ENCODE results near the gene ELFN1.

ELFN1 gene

DNA sequence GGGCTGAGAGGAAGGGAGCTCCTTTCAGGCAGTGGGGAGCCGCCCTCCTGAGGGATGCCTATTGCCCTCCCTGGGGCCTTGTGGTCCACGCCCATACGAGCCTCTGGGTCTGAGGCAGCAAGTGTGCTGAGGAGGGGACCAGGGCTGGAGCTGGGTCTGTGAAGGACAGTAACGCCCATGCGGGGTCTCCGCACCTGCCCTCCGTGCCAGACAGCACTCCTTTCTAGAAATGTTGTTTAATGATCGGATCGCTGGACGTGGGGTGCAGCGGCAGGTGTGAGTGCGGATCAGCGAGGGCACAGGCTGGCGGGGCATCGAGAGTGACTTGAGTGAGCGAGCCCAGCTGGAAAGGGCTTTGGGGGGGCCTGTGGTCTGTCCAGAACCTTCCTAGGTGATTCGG, 70.1 kb downstream of the ELFN1 start:
- DNase-seq (ENCODE audit: low read depth in 2 of 3, low spot score in 1 of 3): no peak

DNA sequence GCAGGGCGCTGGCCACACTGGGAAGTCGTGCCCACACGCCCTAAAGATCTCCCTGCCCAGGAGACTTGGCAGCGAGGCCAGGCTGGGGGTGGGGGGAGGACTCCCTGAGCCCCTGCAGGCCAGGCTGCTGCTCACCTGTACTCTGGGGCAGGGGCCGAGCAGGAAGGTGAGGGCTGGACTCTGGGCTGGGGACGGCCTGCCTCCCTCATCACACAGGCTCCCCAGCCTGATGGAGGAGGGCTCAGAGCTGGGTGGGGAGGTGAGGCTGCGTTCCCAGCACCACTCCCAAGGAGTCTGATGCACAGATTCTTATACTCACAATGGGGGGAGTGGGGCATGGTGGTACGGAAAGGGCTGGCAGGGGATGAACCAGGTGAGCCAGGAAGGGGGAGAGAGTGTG, 71.2 kb downstream of the ELFN1 start:
- DNase-seq (ENCODE audit: low read depth in 2 of 3, low spot score in 1 of 3): no peak

- DNase-seq (ENCODE audit: low read depth in 2 of 3, low spot score in 1 of 3): no peak
These were observed 71.9 kb downstream of the ELFN1 start for GRCh38 chr7:1741751-1742554.

- DNase-seq (ENCODE audit: low read depth in 2 of 3, low spot score in 1 of 3): peak in 1 of 3 donors; percentile 12
These were observed 72.7 kb downstream of the ELFN1 start for GRCh38 chr7:1742555-1743303.

DNA sequence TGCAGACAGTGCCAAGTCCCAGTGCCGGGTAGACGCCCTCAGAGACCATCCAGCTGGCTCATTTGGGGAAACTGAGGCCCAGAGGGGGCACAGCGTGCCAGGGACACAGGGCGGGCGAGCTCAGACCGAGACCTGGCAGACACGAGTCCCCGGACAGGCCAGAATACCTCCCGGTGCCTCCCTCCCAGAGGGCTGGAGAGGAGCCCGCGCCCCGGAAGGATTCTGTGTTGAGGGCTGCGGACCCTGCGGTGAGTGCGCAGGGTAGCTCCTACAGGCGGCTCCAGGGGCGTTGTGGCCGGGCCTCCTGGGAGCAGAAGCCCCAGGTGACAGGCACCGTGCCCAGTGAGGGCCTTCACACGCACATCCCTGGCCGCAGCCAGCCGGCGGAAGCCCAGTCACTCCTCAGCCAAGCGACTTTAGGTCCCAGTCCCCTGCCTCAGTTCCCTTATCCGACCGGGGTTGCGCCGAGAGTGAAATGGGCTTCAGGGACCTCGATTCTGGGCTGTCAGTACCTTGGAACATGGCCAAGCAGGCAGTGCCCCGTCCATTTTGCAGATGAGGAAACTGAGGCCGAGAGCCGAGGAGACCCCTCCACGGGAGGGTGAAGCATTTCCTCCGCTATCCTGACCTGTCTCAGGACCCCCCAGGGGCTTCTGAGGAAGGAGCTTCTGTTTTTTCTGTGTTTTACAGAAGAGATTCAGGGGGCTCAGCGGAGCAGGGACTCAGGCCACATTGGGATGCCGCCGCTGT, 73.6 kb downstream of the ELFN1 start:
- no peak for DNase-seq (ENCODE audit: low read depth in 2 of 3, low spot score in 1 of 3)

DNA sequence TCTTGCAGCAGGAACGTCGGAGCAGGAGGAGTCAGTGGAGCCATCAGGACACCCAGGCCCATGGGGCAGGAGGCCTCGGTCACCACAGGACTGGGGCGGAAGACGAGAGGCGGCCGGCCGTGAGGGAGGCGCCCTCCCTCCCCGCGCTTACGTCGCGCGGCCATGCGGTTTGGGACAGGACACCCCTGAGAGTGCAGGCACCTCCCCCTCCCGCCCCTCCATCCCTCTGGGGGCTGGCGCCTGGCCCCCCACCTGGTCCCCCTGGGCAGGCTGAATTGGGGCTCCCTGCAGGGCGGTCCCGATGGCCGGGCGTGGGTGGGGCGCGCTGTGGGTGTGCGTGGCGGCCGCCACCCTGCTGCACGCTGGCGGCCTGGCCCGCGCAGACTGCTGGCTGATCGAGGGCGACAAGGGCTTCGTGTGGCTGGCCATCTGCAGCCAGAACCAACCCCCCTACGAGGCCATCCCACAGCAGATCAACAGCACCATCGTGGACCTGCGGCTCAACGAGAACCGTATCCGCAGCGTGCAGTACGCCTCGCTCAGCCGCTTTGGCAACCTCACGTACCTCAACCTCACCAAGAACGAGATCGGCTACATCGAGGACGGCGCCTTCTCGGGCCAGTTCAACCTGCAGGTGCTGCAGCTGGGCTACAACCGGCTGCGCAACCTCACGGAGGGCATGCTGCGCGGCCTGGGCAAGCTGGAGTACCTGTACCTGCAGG, 74.4 kb downstream of the ELFN1 start:
- DNase-seq (ENCODE audit: low read depth in 2 of 3, low spot score in 1 of 3): no peak

DNA sequence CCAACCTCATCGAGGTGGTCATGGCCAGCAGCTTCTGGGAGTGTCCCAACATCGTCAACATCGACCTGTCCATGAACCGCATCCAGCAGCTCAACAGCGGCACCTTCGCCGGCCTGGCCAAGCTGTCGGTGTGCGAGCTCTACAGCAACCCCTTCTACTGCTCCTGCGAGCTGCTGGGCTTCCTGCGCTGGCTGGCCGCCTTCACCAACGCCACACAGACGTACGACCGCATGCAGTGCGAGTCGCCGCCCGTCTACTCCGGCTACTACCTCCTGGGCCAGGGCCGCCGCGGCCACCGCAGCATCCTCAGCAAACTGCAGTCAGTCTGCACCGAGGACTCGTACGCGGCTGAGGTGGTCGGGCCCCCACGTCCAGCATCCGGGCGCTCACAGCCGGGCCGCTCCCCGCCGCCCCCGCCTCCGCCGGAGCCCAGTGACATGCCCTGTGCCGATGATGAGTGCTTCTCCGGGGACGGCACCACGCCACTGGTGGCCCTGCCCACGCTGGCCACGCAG, 75.0 kb downstream of the ELFN1 start:
- no peak for DNase-seq (ENCODE audit: low read depth in 2 of 3, low spot score in 1 of 3)

DNA sequence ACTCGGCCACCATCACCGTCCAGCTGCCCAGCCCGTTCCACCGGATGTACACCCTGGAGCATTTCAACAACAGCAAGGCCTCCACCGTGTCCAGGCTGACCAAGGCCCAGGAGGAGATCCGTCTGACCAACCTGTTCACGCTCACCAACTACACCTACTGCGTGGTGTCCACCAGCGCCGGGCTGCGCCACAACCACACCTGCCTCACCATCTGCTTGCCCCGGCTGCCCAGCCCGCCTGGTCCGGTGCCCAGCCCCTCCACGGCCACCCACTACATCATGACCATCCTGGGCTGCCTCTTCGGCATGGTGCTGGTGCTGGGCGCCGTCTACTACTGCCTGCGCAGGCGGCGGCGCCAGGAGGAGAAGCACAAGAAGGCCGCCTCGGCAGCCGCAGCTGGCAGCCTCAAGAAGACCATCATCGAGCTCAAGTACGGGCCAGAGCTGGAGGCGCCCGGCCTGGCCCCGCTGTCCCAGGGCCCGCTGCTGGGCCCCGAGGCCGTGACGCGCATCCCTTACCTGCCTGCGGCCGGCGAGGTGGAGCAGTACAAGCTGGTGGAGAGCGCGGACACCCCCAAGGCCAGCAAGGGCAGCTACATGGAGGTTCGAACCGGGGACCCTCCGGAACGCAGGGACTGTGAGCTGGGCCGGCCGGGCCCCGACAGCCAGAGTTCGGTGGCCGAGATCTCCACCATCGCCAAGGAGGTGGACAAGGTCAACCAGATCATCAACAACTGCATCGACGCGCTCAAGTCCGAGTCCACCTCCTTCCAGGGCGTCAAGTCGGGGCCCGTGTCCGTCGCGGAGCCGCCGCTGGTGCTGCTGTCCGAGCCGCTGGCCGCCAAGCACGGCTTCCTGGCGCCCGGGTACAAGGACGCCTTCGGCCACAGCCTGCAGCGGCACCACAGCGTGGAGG, 75.8 kb downstream of the ELFN1 start:
- no peak for DNase-seq (ENCODE audit: low read depth in 2 of 3, low spot score in 1 of 3)

GRCh38 chr7:1746491-1746975, 76.5 kb downstream of the ELFN1 start:
- no peak for DNase-seq (ENCODE audit: low read depth in 2 of 3, low spot score in 1 of 3)

DNA sequence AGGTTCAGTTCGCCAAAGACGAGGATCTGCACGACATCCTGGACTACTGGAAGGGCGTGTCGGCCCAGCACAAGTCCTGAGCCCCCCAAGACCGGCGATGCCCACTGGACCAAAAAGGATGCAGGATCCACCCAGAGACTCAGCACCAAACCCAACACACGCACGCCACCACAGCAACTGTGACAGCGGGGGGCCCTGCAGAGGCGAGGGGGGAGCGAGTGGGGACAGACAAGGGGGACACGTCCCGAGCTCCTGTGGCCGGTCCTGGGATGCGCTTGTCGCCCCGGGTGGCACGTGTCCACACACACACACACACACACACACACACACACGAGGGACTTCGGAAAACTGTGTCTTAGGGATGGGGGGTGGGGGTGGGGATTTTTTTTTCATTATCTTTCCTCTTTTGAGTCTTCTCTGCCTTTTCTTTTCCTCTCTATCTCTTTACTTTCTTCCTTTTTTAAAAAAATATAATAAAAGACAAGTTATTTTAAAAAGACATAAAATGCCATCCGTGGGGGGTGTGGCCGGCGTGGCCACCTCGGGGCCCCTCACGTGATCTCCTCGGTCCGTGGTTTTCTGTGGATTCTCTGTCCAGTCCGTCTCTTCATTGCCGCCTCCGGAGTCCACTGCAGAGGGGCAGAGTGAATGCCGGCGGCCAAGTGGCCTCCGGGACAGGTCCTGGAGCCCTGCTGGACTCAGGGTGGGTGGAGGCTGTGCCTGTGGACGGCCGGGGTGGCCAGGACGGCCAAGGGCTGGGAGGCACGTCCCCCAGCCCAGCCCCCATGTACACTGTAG, 77.1 kb downstream of the ELFN1 start:
- DNase-seq (ENCODE audit: low read depth in 2 of 3, low spot score in 1 of 3): no peak

- DNase-seq (ENCODE audit: low read depth in 2 of 3, low spot score in 1 of 3): no peak
These were observed 78.2 kb downstream of the ELFN1 start for GRCh38 chr7:1748076-1748838.

DNA sequence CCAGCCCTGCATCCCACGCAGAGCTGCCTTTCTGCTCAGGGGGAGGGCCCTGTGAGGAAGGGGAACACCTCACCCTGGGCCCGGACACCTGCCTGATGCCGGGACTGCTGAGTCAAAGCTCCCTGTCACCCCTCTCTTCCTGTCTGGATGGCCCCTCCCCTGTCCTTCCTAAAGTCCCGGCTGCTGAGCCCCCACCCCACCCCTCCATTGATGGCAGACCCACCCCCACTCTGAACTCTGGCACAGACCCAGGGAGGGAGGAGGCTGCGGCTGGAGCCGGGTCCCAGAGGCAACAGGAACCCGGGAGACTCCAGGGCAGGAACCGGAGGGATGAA, 78.7 kb downstream of the ELFN1 start:
- DNase-seq (ENCODE audit: low read depth in 2 of 3, low spot score in 1 of 3): no peak

- no peak for DNase-seq (ENCODE audit: low read depth in 2 of 3, low spot score in 1 of 3)
These were observed 79.3 kb downstream of the ELFN1 start for GRCh38 chr7:1749351-1749863.

DNA sequence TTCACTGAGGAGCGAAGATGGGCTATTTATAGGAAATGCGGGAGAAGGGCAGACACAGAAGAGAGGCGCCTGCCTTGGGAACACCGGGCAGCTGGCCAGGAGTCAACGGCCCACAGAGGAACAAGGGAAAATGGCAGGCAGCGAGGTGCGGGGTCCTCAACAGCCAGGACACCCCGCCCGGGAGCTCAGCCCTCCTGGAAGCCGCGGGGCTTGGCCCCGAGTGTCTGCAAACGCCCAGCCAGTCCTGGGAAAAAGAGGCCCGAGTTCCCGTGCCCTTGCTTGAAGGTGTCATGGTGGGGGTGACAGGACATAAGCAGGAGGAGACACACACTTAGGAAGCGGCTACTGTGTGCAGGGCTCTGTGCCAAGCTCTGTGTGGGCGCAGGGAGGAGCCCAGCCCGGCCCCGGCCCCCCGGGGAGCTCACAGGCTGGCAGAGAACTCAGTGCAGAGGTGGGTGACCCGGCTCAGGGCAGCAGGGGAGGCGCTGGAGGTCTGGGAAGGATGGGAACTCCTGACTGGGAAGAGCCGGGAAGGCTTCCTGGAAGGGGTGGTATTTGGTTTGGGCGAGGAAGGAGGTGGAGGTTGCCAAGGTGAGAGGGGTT, 79.9 kb downstream of the ELFN1 start:
- no peak for DNase-seq (ENCODE audit: low read depth in 2 of 3, low spot score in 1 of 3)

- DNase-seq (ENCODE audit: low read depth in 2 of 3, low spot score in 1 of 3): no peak
These were observed 80.5 kb downstream of the ELFN1 start for GRCh38 chr7:1750541-1751021.

DNA sequence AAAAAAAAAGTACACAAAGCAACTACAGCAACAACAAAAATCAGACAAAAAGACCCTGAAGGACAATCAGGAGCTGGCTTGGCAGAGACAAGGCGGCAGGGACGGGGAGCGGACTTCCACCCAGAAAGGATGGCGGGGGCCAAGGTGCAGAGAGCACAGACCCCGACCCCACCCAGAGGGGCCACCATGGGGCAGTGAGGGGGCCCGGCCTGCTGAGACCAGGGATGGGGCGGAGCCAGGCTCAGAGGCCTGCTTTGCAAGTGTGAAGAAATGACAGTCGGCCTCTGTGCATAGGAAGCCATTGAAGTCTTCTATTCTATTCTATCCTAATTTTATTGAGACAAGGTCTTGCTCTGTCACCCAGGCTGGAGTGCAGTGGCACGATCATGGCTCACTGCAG, 82.0 kb downstream of the ELFN1 start:
- DNase-seq (ENCODE audit: low read depth in 2 of 3, low spot score in 1 of 3): no peak

- no peak for DNase-seq (ENCODE audit: low read depth in 2 of 3, low spot score in 1 of 3)
These were observed 82.9 kb downstream of the ELFN1 start for GRCh38 chr7:1752771-1753563.
